H1 (cell line): ENCODE data around the gene ABCB11. TPM values are rescaled to one million over a fixed set of nuclear protein-coding genes. Genes with fewer than 3 reads are reported as not detected.

Experiments
- CTCF ChIA-PET: fragments of 300-600 bp; sonication (Branson Sonifier 250); formaldehyde crosslinking; loops from one replicate; lab custom pipeline; 2021; ENCODE audit not compliant: partially characterized antibody; lab: Charles Lee
- POLR2A ChIA-PET: fragments of 300-600 bp; sonication (Branson Sonifier 250); formaldehyde crosslinking; loops from one replicate; lab custom pipeline; 2021; ENCODE audit warnings: inconsistent platforms; ENCODE audit not compliant: partially characterized antibody; lab: Charles Lee
- DNase-seq, 2 experiments: peaks; one replicate each; pipeline versions ENCODE4 v3.0.0 to v3.0.0-alpha.2; 2010 to 2022; ENCODE audit warnings: low spot score in 2 of 2, low read depth in 1 of 2, mixed read lengths in 1 of 2
- FAIRE-seq: peaks from 2 replicates; lab custom pipeline; 2011; peaks lifted over from hg19 to GRCh38; lab: Jason Lieb, UNC
- H2AFZ ChIP-seq: 2 replicates; pipeline ENCODE4 v1.8.1; 2012; ENCODE audit warnings: low read length, inconsistent platforms
- H2AK5ac ChIP-seq: 2 replicates; pipeline ENCODE4 v1.6.1; 2013; ENCODE audit warnings: low read depth, low read length
- H2BK120ac ChIP-seq: replicated peaks from 2 replicates; pipeline ENCODE3; 2013; ENCODE audit warnings: low read depth, low read length, inconsistent platforms
- H2BK12ac ChIP-seq: 2 replicates; pipeline ENCODE4 v1.6.1; 2013; ENCODE audit warnings: low read depth, low read length
- H2BK15ac ChIP-seq: 2 replicates; pipeline ENCODE4 v1.6.1; 2013; ENCODE audit warnings: low read length
- H2BK20ac ChIP-seq: 2 replicates; pipeline ENCODE4 v1.6.1; 2013; ENCODE audit warnings: low read length
- H2BK5ac ChIP-seq: 2 replicates; pipeline ENCODE4 v1.6.1; 2013; ENCODE audit warnings: low read depth, low read length
- H3K14ac ChIP-seq: 2 replicates; pipeline ENCODE4 v1.6.1; 2013; ENCODE audit warnings: inconsistent platforms; ENCODE audit not compliant: insufficient read length
- H3K18ac ChIP-seq: 2 replicates; pipeline ENCODE4 v1.6.1; 2013; ENCODE audit warnings: low read length; ENCODE audit errors: extremely low read depth
- H3K23ac ChIP-seq: 2 replicates; pipeline ENCODE4 v1.6.1; 2013; ENCODE audit warnings: inconsistent platforms; ENCODE audit not compliant: insufficient read length
- H3K23me2 ChIP-seq: 2 replicates; pipeline ENCODE4 v1.6.1; 2013; ENCODE audit warnings: low read depth, low read length
- H3K27ac ChIP-seq: 2 replicates; pipeline ENCODE4 v1.6.1; 2011; ENCODE audit warnings: low read depth, low read length, inconsistent platforms
- H3K27me3 ChIP-seq, 4 experiments: replicated peaks in 1 of 4; 1 replicate in 1 of 4; 2 replicates in 3 of 4; pipeline versions ENCODE4 v1.6.1 to v1.8.1; 2011 to 2013; ENCODE audit warnings: low read length in 3 of 4, mild to moderate bottlenecking in 3 of 4, inconsistent platforms in 2 of 4, mixed read lengths in 2 of 4, moderate library complexity in 1 of 4; ENCODE audit not compliant: control insufficient read depth in 3 of 4, insufficient read depth in 3 of 4; ENCODE audit errors: extremely low read depth in 1 of 4
- H3K36me3 ChIP-seq, 4 experiments: 2 replicates each; pipeline versions ENCODE4 v1.6.1 to v1.8.1; 2011 to 2013; ENCODE audit warnings: mild to moderate bottlenecking in 4 of 4, low read length in 3 of 4, moderate library complexity in 2 of 4, control low read depth in 1 of 4, inconsistent platforms in 1 of 4; ENCODE audit not compliant: insufficient read depth in 4 of 4, control insufficient read depth in 2 of 4
- H3K4ac ChIP-seq: replicated peaks from 2 replicates; pipeline ENCODE3; 2013; ENCODE audit warnings: low read length, low read depth, mixed read lengths, inconsistent platforms; ENCODE audit not compliant: insufficient read length
- H3K4me1 ChIP-seq, 4 experiments: replicated peaks in 1 of 4; 1 replicate in 1 of 4; 2 replicates in 3 of 4; pipeline versions ENCODE4 v1.6.1 to v1.8.1; 2011 to 2013; ENCODE audit warnings: low read length in 3 of 4, inconsistent platforms in 2 of 4, mixed read lengths in 1 of 4; ENCODE audit not compliant: insufficient read depth in 4 of 4, control insufficient read depth in 3 of 4
- H3K4me2 ChIP-seq, 2 experiments: 2 replicates each; pipeline versions ENCODE4 v1.6.1 to v1.8.1; 2011 to 2013; ENCODE audit warnings: low read depth in 2 of 2, low read length in 2 of 2, control low read depth in 1 of 2, inconsistent platforms in 1 of 2, mild to moderate bottlenecking in 1 of 2; ENCODE audit not compliant: insufficient read depth in 1 of 2
- H3K4me3 ChIP-seq, 4 experiments: fragments of 200-600, 300-600 bp in 1 of 4; sonication (generic), shearing (Covaris generic), sonication (Bioruptor Twin) in 1 of 4; 2 replicates each; pipeline versions ENCODE4 v1.5.1 to v1.8.1; 2011 to 2016; ENCODE audit warnings: low read length in 4 of 4, low read depth in 3 of 4, control low read depth in 2 of 4, inconsistent platforms in 2 of 4, mild to moderate bottlenecking in 2 of 4, mixed read lengths in 1 of 4, moderate library complexity in 1 of 4; ENCODE audit not compliant: insufficient read depth in 2 of 4; ENCODE audit errors: extremely low read depth in 1 of 4
- H3K56ac ChIP-seq: replicated peaks from 2 replicates; pipeline ENCODE3; 2013; ENCODE audit warnings: low read depth, mild to moderate bottlenecking, mixed read lengths, low read length, inconsistent platforms; ENCODE audit not compliant: insufficient read length
- H3K79me1 ChIP-seq: 2 replicates; pipeline ENCODE4 v1.6.1; 2013; ENCODE audit warnings: low read depth, low read length, control low read depth
- H3K79me2 ChIP-seq, 2 experiments: 2 replicates each; pipeline versions ENCODE4 v1.6.1 to v1.8.1; 2012 to 2013; ENCODE audit warnings: low read length in 2 of 2, mild to moderate bottlenecking in 2 of 2, inconsistent platforms in 1 of 2; ENCODE audit not compliant: insufficient read depth in 2 of 2, control insufficient read depth in 1 of 2
- H3K9ac ChIP-seq, 4 experiments: replicated peaks in 1 of 4; 1 replicate in 1 of 4; 2 replicates in 3 of 4; pipeline versions ENCODE4 v1.6.1 to v1.8.1; 2011 to 2013; ENCODE audit warnings: low read depth in 3 of 4, low read length in 3 of 4, control low read depth in 2 of 4, mild to moderate bottlenecking in 2 of 4, moderate library complexity in 2 of 4, inconsistent platforms in 1 of 4; ENCODE audit errors: extremely low read depth in 1 of 4
- H3K9me3 ChIP-seq, 2 experiments: 2 replicates each; pipeline versions ENCODE4 v1.6.1 to v1.8.1; 2012 to 2013; ENCODE audit warnings: mild to moderate bottlenecking in 2 of 2, moderate library complexity in 2 of 2, control low read depth in 1 of 2, inconsistent platforms in 1 of 2, low read depth in 1 of 2, low read length in 1 of 2, mixed read lengths in 1 of 2; ENCODE audit not compliant: insufficient read depth in 2 of 2
- H4K20me1 ChIP-seq, 2 experiments: replicated peaks in 1 of 2; 2 replicates each; pipeline versions ENCODE3 to v1.8.1; 2011 to 2013; ENCODE audit warnings: inconsistent platforms in 2 of 2, low read length in 2 of 2, mild to moderate bottlenecking in 1 of 2; ENCODE audit not compliant: insufficient read depth in 2 of 2, control insufficient read depth in 1 of 2
- H4K5ac ChIP-seq: 2 replicates; pipeline ENCODE4 v1.6.1; 2013; ENCODE audit warnings: low read length, low read depth, mixed read lengths, inconsistent platforms; ENCODE audit not compliant: insufficient read length
- H4K8ac ChIP-seq: 2 replicates; pipeline ENCODE4 v1.8.0; 2013; ENCODE audit warnings: mild to moderate bottlenecking, moderate library complexity, low read length, inconsistent platforms; ENCODE audit not compliant: insufficient read depth; ENCODE audit errors: extremely low read depth
- H4K91ac ChIP-seq: replicated peaks from 2 replicates; pipeline ENCODE3; 2013; ENCODE audit warnings: low read length, mixed read lengths, inconsistent platforms; ENCODE audit not compliant: insufficient read length
- CBX5 ChIP-seq: fragments of 300-800, 300-1000 bp; sonication (generic); IDR thresholded peaks from 2 replicates; pipeline ENCODE4 v1.7.1; 2016; ENCODE audit warnings: antibody characterized with exemption, low read length, low read depth
- GTF2F1 ChIP-seq: IDR thresholded peaks from 2 replicates; pipeline ENCODE4 v1.6.1; 2012; ENCODE audit warnings: low read depth, low read length, improper control_type of control experiment, borderline replicate concordance
- PHF8 ChIP-seq: fragments of 200-600 bp; sonication (generic); conservative IDR thresholded peaks from 2 replicates; pipeline ENCODE4 v1.7.1; 2012; ENCODE audit warnings: low read depth, mild to moderate bottlenecking, inconsistent platforms, low read length, moderate library complexity
- RAD21 ChIP-seq, 2 experiments: IDR thresholded peaks in 1 of 2; conservative IDR thresholded peaks in 1 of 2; 2 replicates each; pipeline ENCODE4 v1.6.1; 2011; ENCODE audit warnings: low read depth in 2 of 2, low read length in 2 of 2, improper control_type of control experiment in 1 of 2, inconsistent platforms in 1 of 2, mild to moderate bottlenecking in 1 of 2, moderate library complexity in 1 of 2
- WGBS, 2 experiments: shearing (Covaris generic) in 1 of 2; methylation state at CpG; one replicate each; pipeline versions ENCODE4 v1.1.6 to v1.1.7; 2013 to 2015; ENCODE audit warnings: low lambda C conversion rate in 2 of 2, mixed read lengths in 2 of 2, inconsistent platforms in 1 of 2, low coverage in 1 of 2, missing lambda C conversion rate in 1 of 2; ENCODE audit not compliant: insufficient replicate concordance in 2 of 2, insufficient coverage in 1 of 2, insufficient read length in 1 of 2; ENCODE audit errors: extremely low coverage in 1 of 2, missing lambda C conversion rate in 1 of 2; 5-methylcytosine and 5-hydroxymethylcytosine counted together
- polyA plus RNA-seq, 7 experiments: library from polyadenylated mRNA; depleted of rRNA in 3 of 7; stranded (reverse) in 5 of 7; unstranded in 2 of 7; fragments of >200 nt in 5 of 7; fragments of 200-250 nt in 2 of 7; gene quantifications; 1 replicate in 5 of 7; 2 replicates in 1 of 7; 4 replicates in 1 of 7; pipeline versions ENCODE4 v1.2.1 to v1.2.3, GENCODE V29; 2011 to 2013; ENCODE audit warnings: missing spikeins in 2 of 7, mixed read lengths in 2 of 7
- total RNA-seq: library from RNA; stranded (reverse); fragmentation: NEBNext Ultra II Directional; extraction: Animal tissue kit (Norgen Biotek cat#: 25700); gene quantifications from 2 replicates; pipeline ENCODE4 v1.2.1, GENCODE V29; 2021
- TF ChIP-seq, protein P1 (sequence below), 3 experiments: IDR thresholded peaks; 1 replicate in 2 of 3; 2 replicates in 1 of 3; pipeline versions ENCODE4 v1.5.1 to v1.6.1; 2011; ENCODE audit warnings: low read length in 3 of 3, mild to moderate bottlenecking in 3 of 3, inconsistent platforms in 2 of 3, low read depth in 1 of 3, moderate library complexity in 1 of 3; ENCODE audit not compliant: insufficient read depth in 1 of 3; ENCODE audit errors: control extremely low read depth in 1 of 3

ABCB11 gene
- total and polyA plus RNA-seq, 2 of the 8 experiments (the other 6 are each of a cell fraction or from before 2014, with no cell fraction given): not detected

DNA sequence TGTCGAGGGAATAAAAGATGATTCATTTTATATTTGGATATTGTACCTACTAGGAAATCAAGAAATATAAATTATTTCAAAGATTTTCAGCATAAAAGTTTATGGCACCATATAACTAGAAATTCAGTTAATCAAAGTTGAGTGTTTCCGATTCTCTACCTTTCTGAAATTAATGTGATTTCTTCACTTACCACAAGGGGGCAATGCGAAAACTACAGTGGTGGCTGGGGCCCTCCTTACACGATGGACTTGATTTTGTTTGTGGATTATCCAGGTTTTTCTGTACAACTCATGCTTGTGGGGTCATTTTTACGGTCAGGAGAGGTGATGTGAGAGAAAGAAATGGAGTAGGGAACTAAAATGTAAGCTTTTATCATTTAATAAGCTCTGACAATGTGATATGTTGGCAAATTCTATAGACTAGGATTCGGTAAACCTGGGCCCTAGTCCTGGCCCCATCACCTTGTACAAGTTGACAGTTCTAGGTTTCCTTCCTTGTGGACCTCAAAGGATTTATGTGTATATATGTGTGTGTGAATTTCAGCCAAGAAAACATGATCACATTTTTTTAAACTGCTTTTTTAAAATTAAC lies 82.4 kb downstream of the ABCB11 start:
- Histone ChIP-seq H3K27me3 (no peaks in the 10 kb centered on the region), H3K4me2 (no peak overlapping the region), H3K9ac (no peak overlapping the region), H2AK5ac (no peak overlapping the region), H4K20me1 (no peaks in the 10 kb centered on the region), H3K18ac (no peak overlapping the region), H3K14ac (no peak overlapping the region), H3K79me2 (no peaks in the 10 kb centered on the region), H3K23ac (no peak overlapping the region), H3K36me3 (no peaks in the 10 kb centered on the region), H2BK15ac (no peak overlapping the region), H3K23me2 (no peaks in the 10 kb centered on the region), H2AFZ (no peak overlapping the region), H4K91ac (no peak overlapping the region), H3K27ac (no peak overlapping the region), H3K56ac (no peak overlapping the region), H2BK5ac (no peak overlapping the region), H2BK12ac (no peak overlapping the region), H3K4me3 (no peak overlapping the region), H4K5ac (no peak overlapping the region), H2BK120ac (no peak overlapping the region), H3K79me1 (no peaks in the 10 kb centered on the region), H4K8ac (no peak overlapping the region), H2BK20ac (no peak overlapping the region), H3K9me3 (no peaks in the 10 kb centered on the region), H3K4me1 (no peaks in the 10 kb centered on the region), H3K4ac (no peak overlapping the region)
- CTCF ChIA-PET: interaction anchor here (1.0 to 4.8 kb wide), 16 partner anchors 9 to 625 kb away, joined by 3 to 48 read pairs (median 4); no protein-coding TSS in a partner anchor
- peak; percentile 78 for FAIRE-seq
- TF ChIP-seq PHF8 (no peak), GTF2F1 (no peak), CBX5 (no peak), RAD21 (IDR thresholded peaks at IDR 0.05 in 1 of 2, conservative IDR thresholded peaks at IDR 0.05 in 1 of 2; ENCODE audit: low read depth in 2 of 2, low read length in 2 of 2) (peak; percentile 44 to 52)
- TF ChIP-seq, protein P1, sequence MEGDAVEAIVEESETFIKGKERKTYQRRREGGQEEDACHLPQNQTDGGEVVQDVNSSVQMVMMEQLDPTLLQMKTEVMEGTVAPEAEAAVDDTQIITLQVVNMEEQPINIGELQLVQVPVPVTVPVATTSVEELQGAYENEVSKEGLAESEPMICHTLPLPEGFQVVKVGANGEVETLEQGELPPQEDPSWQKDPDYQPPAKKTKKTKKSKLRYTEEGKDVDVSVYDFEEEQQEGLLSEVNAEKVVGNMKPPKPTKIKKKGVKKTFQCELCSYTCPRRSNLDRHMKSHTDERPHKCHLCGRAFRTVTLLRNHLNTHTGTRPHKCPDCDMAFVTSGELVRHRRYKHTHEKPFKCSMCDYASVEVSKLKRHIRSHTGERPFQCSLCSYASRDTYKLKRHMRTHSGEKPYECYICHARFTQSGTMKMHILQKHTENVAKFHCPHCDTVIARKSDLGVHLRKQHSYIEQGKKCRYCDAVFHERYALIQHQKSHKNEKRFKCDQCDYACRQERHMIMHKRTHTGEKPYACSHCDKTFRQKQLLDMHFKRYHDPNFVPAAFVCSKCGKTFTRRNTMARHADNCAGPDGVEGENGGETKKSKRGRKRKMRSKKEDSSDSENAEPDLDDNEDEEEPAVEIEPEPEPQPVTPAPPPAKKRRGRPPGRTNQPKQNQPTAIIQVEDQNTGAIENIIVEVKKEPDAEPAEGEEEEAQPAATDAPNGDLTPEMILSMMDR (IDR thresholded peaks at IDR 0.05; ENCODE audit: control extremely low read depth in 1 of 3, insufficient read depth in 1 of 3, low read depth in 1 of 3, low read length in 3 of 3): peak; percentile 16 to 64 (median 44); a peak in 3 of 4 replicates
- POLR2A ChIA-PET: no interaction called here
- WGBS, 2 experiments: 53% methylated on average over 6 of the region's 6 CpGs; no CpG with 5 or more reads in 1 of the 2 experiments
- DNase-seq: no peak
